ELF-1 (cell line): ENCODE measurements around the gene TGFB1I1.
"Not testable (repeated sequence)": the region's sequence is repeated elsewhere in the genome, so short reads cannot be mapped to it uniquely, and the experiment has no call there.

ENCODE experiments used
- DNase-seq: peaks from one replicate; pipeline ENCODE4 v3.0.0-alpha.2; 2016; ENCODE audit warnings: low read depth, low spot score

The TGFB1I1 gene

GRCh38 chr16:31487720-31488467, 15.9 kb downstream of the TGFB1I1 start:
- peak; percentile 58 for DNase-seq

- DNase-seq, result peak; percentile 41
Observed at GRCh38 chr16:31488468-31489297, 16.7 kb downstream of the TGFB1I1 start.

- DNase-seq, result no peak
Observed at GRCh38 chr16:31489298-31489564, 17.3 kb downstream of the TGFB1I1 start.

GRCh38 chr16:31489616-31490584, 17.9 kb downstream of the TGFB1I1 start:
- DNase-seq, result no peak

DNA sequence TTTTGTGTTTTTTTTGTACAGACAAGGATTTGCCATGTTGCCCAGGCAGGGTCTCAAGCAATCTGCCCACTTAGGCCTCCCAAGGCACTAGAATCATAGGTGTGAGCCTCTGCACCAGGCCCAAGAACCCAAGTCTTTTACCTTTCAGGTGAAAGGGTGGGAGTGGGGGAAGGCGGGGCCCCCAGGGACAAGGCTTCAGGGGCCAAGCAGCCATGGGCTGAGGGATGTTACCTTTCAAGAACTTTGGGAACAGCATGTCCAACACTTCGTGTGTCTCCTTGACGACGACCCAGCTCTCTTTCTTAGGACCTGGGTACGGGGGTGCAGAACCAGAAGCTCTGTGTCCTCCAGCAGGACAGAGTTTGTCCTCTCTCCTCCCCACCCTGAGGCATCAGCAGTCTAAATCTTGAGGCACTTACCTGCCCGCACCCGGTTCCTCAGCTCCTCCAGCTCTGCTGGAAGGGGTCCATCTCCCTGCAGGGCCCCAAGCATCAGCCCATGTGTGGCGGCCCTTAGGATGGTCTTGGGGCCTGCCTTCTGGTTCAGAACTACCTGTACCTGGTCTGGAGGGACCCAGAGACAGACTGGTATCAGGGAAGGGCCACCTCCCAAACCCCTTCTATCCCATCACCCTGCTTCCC, 19.9 kb downstream of the TGFB1I1 start:
- no peak for DNase-seq

DNA sequence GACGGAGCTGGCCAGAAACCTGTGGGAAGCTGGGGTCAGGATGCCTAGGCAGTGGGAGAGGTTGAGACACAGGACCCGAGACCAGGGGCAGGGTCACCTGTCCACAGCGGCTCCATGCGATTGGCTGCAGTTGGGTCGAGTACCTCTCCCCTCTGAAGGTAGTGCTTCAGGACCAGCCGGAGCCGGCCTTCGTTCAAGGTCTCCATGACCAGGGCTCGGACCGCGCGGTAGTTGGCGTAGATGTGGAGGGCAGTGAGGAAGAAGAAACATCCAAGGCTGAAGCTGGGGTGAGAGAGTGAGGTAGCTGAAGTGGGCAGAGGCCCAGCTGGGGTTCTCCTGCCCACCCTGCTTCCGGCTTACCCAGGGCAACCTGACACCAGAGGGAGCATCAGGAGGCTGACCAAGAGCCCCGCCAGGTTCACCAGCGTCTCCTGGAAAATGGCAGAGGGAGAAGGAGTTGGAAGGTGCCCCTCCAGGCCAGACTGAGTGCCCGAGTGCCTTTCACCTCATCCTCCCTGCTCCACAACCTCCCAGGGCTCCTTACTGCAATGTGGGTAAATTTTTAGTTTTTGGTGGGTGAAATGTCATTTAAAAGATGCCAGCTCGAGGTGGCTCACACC, 21.7 kb downstream of the TGFB1I1 start:
- DNase-seq, result no peak

GRCh38 chr16:31496670-31497069, 24.7 kb downstream of the TGFB1I1 start:
- DNase-seq, result no peak

- no peak for DNase-seq
Observed at GRCh38 chr16:31498493-31498892, 26.5 kb downstream of the TGFB1I1 start.

- no peak for DNase-seq
Observed at GRCh38 chr16:31499928-31500327, 28.0 kb downstream of the TGFB1I1 start.

GRCh38 chr16:31501226-31501965, 29.4 kb downstream of the TGFB1I1 start:
- DNase-seq, result no peak

- DNase-seq, result no peak
Observed at GRCh38 chr16:31501966-31502348, 30.0 kb downstream of the TGFB1I1 start.

GRCh38 chr16:31502981-31503380, 31.0 kb downstream of the TGFB1I1 start:
- DNase-seq, result no peak

GRCh38 chr16:31503555-31503954, 31.6 kb downstream of the TGFB1I1 start:
- DNase-seq, result not testable (repeated sequence)

GRCh38 chr16:31504159-31504558, 32.2 kb downstream of the TGFB1I1 start:
- DNase-seq, result no peak

DNA sequence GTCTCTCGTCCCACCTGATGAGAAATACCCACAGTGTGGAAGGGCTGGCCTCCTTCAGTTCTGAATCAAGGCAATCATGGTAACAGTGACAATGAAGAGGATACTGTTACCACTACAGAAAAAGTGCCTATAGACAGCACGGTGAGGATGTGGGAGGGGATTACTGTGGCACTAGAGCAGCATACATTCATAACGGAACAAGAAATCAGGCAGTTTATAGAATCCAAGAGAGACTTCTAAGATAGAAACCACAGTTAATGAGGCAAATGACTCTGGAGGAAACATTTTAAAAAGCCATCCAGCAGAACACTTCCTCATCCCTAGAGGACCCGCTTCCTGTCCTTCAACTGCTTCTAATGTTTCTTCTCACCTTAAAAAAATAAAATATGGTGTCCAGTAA, 33.5 kb downstream of the TGFB1I1 start:
- DNase-seq, result no peak

DNA sequence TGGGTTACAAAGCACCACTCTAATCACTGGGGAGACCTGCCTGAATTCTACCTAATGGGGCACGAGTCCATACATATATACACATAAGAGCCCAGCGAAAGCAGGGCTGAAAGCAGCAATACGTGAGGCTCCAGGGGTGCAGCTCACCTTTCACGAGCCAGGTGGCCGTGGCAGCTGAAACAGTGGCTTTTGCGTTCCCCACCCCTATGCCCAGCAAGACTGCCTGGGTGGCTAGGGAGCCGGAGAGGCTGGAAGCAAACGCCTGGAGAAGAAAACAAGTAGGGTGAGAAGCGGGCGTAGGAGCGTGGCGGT, 35.6 kb downstream of the TGFB1I1 start:
- no peak for DNase-seq

DNA sequence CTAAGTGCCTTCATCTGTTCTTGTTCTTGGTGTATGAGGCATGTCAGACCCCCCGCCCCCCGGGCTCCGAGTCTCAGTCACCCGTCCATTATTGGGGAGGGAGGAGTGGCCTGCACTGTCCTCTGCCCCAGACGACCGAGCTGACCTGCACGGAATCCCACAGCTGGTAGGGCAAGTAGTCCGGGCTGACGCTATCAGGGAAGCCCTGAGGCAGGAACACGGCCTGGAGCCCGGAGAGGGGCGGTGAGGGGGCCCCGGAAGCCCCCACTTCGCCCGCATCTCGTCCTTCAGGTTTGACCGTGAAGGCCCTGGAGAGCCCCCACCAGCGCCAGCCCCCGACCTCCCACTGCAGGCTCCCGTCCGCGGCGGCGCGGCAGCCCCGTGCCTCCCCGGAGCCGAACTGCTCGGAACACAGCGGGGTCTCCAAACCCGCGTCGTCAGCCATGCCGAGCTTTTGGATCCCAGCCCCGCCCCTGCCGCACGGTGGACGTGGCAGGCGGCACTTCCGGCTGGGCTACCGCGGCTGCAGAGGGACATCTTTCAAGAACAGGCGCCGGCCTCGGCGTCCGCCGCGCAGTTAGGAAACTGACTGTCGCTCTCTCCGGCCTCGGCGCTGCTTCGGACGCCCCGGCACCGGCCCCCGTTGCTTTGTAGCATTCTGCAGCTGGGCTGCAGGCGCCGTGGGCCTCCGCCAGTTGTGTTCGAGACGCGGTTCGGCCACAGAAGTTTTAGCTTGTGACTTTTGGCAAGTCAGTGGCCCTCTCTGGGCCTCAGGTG, 36.2 kb downstream of the TGFB1I1 start, which contains the start of gene RUSF1:
TSS of gene RUSF1 (minus strand) at position 463 of the 777 bp plus-strand sequence. CDS start at position 445, 18 bp downstream.
- DNase-seq, result peak; percentile 94

GRCh38 chr16:31508706-31509195, 36.8 kb downstream of the TGFB1I1 start:
- no peak for DNase-seq

GRCh38 chr16:31513126-31513525, 41.2 kb downstream of the TGFB1I1 start:
- no peak for DNase-seq
